Nephron (organoid): ENCODE measurements around the gene RNF182.

Experiments used
- H3K27ac Mint-ChIP-seq, 3 experiments: 2 replicates each; pipeline ENCODE4 v1.8.0; 2020; ENCODE audit warnings: mixed read lengths in 3 of 3, mild to moderate bottlenecking in 2 of 3, moderate library complexity in 1 of 3
- H3K27me3 Mint-ChIP-seq: 2 replicates; pipeline ENCODE4 v1.8.0; 2021; ENCODE audit warnings: low read depth, mild to moderate bottlenecking, moderate library complexity, mixed read lengths
- H3K36me3 Mint-ChIP-seq: 2 replicates; pipeline ENCODE4 v1.8.0; 2020; ENCODE audit warnings: low read depth, mixed read lengths
- H3K4me1 Mint-ChIP-seq: 2 replicates; pipeline ENCODE4 v1.8.0; 2020; ENCODE audit warnings: mixed read lengths
- H3K4me3 Mint-ChIP-seq, 3 experiments: 2 replicates each; pipeline ENCODE4 v1.8.0; 2020; ENCODE audit warnings: mild to moderate bottlenecking in 3 of 3, mixed read lengths in 3 of 3, moderate library complexity in 2 of 3
- H3K9me3 Mint-ChIP-seq: 2 replicates; pipeline ENCODE4 v1.8.0; 2020; ENCODE audit warnings: mixed read lengths
- TF ChIP-seq, protein P1 (sequence below), 3 experiments: fragments of 200-600 bp; sonication (generic); IDR thresholded peaks; one replicate each; pipeline ENCODE4 v1.5.0; 2021; ENCODE audit warnings: antibody characterized with exemption in 3 of 3; ENCODE audit not compliant: unreplicated experiment in 3 of 3

The RNF182 gene

DNA sequence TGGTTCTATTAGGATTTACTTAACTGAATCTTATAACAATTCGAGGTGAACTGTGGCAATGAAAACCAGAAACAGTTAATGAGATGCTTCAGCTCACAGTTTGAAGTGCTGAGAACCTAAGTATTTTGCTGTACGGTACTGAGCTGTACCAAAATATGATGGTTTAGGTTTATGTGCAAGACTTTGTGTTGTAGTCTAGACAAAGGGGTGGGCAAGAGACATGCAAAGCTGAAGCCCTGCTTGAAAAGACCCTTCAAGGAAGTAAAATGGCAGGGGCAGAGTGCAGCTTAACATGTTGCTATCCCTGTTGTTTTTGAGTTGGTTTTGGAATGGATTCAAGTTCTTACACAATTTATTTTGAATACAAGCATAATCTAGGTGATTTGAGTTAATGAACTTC, 54.0 kb downstream of the RNF182 start:
- no peak overlapping the region for H3K4me3 Mint-ChIP-seq
- H3K9me3 Mint-ChIP-seq = peaks cover 4% of the 10 kb centered on the region
- peaks cover under 1% of the 10 kb centered on the region for H3K4me1 Mint-ChIP-seq
- H3K27ac Mint-ChIP-seq = no peak overlapping the region
- TF ChIP-seq, protein P1, sequence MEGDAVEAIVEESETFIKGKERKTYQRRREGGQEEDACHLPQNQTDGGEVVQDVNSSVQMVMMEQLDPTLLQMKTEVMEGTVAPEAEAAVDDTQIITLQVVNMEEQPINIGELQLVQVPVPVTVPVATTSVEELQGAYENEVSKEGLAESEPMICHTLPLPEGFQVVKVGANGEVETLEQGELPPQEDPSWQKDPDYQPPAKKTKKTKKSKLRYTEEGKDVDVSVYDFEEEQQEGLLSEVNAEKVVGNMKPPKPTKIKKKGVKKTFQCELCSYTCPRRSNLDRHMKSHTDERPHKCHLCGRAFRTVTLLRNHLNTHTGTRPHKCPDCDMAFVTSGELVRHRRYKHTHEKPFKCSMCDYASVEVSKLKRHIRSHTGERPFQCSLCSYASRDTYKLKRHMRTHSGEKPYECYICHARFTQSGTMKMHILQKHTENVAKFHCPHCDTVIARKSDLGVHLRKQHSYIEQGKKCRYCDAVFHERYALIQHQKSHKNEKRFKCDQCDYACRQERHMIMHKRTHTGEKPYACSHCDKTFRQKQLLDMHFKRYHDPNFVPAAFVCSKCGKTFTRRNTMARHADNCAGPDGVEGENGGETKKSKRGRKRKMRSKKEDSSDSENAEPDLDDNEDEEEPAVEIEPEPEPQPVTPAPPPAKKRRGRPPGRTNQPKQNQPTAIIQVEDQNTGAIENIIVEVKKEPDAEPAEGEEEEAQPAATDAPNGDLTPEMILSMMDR (IDR thresholded peaks at IDR 0.05; ENCODE audit: unreplicated experiment in 3 of 3) = no peak
- H3K36me3 Mint-ChIP-seq = peaks cover 5% of the 10 kb centered on the region
- H3K27me3 Mint-ChIP-seq = no peaks in the 10 kb centered on the region

DNA sequence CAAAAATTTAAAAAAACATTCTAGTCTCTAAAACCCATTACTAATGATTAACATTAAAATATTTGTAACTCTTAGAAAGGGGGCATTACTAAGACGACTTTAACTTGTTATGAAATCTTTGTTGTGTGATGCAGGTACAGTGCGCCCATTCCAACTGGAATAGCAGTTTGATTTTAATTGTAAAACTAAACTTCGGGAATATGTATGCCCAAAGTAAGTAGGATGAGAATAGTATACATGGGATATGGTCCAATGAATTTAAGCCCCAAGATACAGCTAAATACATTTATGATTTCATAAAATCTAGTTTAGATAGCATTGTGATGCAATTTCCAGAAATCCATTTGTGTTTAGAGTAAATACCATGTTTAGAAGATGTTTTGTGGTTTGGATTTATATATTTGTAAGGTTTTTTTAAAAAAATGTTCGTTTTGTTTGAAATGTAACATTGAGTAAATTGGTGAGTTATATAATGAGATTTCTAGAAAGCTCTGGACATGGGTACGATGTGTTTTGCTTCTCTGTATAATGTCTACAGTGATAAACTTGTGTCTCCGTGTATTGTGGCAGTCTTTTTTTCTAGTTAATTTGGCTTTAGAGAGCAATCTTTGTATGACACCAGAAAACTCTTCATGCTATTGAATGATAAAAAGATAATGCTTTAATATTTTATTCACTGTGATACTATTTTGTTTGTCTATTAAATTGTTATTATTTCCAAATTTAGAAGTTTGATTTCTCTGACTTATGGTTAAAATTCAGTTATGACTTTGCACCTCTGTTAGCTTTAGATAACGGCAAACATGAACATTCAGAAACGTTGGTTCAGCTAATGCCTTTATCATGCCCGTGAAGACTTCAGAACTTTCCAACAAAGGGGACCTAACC, 54.8 kb downstream of the RNF182 start:
- peaks cover 5% of the 10 kb centered on the region for H3K36me3 Mint-ChIP-seq
- H3K9me3 Mint-ChIP-seq = peaks cover 3% of the 10 kb centered on the region
- H3K27ac Mint-ChIP-seq = no peak overlapping the region
- H3K4me3 Mint-ChIP-seq = no peak overlapping the region
- TF ChIP-seq, protein P1 (IDR thresholded peaks at IDR 0.05; ENCODE audit: unreplicated experiment in 3 of 3) = no peak
- no peaks in the 10 kb centered on the region for H3K27me3 Mint-ChIP-seq
- peaks cover 5% of the 10 kb centered on the region for H3K4me1 Mint-ChIP-seq

DNA sequence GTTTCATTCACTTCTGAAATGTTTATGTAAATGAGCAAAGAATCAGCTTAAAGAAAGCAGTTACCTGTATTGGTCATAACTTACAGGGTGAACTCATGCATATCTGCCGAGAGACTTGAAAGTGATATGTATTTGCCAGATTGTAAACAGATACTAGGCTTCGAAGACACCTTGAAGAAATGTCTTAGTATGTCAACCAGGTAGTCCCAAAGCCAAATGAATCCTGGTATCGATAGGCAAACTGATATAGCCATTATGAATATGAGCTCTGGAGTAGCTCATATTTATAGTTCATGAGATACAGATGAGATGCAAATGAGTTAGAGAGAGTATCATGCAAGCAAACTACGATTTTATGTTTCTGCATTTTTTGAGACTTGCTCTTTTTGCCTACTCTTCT, 55.8 kb downstream of the RNF182 start:
- Mint-ChIP-seq H3K27me3 (no peaks in the 10 kb centered on the region), H3K9me3 (no peaks in the 10 kb centered on the region), H3K4me1 (peaks cover 5% of the 10 kb centered on the region), H3K27ac (no peak overlapping the region), H3K4me3 (no peak overlapping the region), H3K36me3 (no peaks in the 10 kb centered on the region)
- TF ChIP-seq, protein P1 (IDR thresholded peaks at IDR 0.05; ENCODE audit: unreplicated experiment in 3 of 3) = no peak

DNA sequence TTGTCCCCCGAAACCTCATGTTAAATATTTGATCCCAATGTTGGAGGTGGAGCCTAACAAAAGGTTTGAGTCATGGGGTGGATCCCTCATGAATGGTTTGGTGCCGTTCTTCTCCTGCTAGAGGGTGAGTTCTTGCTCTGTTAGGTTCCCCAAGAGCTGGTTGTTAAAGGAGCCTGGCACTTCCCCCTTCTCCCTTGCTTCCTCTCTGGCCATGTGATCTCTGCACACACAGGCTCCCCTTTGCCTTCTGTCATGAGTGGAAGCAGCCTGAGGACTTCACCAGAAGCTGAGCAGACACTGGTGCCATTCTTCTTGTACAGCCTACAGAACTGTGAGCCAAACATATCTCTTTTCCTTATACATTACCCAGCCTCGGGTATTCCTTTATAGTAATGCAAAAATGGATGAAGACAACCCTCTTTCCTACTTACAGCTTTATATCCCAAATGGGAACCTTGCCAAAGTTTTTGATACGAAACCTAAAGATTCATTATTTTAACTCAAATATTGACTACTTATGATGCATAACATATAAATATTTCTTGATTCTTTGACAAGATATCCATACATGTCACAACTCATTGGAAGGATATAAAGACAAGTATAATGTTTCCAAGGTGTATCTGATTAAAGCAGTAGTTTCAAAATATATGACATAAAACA, 61.0 kb downstream of the RNF182 start:
- Mint-ChIP-seq H3K4me1 (peaks cover 5% of the 10 kb centered on the region), H3K27me3 (no peaks in the 10 kb centered on the region), H3K4me3 (no peak overlapping the region), H3K9me3 (peaks cover 2% of the 10 kb centered on the region), H3K36me3 (no peaks in the 10 kb centered on the region), H3K27ac (no peak overlapping the region)
- TF ChIP-seq, protein P1 (IDR thresholded peaks at IDR 0.05; ENCODE audit: unreplicated experiment in 3 of 3) = no peak

DNA sequence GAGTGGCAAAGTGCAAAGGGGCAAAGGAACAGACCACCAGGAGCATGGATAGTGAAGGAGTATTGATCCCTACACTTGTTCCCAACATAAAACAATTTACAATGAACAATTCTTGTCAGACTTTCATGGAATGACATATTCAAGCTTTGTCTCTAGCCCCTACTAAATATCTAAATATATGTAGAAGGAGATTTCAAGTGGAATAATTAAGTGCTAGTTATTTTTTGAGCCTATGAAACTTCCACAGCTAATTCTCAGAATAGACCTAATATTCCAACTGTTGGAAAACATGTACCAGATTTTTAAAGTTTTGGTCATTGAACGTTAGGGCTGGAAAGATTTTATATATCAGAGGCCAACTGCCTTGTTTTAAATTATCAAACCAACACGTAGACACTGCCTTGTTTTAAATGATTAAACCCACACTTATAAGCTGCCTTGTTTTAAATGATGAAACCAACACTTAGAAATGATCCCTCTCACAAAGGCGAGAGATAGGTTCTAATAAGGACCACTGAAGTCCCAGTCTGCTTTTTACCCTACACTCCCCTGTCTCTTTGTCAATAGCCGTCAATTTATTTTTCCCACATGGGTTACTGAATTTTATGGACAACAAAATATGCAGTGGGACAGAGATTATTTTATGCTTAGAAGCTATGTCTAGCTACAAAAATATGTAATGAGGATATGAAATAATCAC, 62.1 kb downstream of the RNF182 start:
- H3K27ac Mint-ChIP-seq = no peak overlapping the region
- no peaks in the 10 kb centered on the region for H3K36me3 Mint-ChIP-seq
- no peak overlapping the region for H3K4me3 Mint-ChIP-seq
- TF ChIP-seq, protein P1 (IDR thresholded peaks at IDR 0.05; ENCODE audit: unreplicated experiment in 3 of 3) = no peak
- H3K27me3 Mint-ChIP-seq = no peaks in the 10 kb centered on the region
- H3K4me1 Mint-ChIP-seq = peaks cover 5% of the 10 kb centered on the region
- peaks cover 2% of the 10 kb centered on the region for H3K9me3 Mint-ChIP-seq
